ENCODE results near the gene PTK7.
"Not testable (repeated sequence)": the region's sequence is repeated elsewhere in the genome, so short reads cannot be mapped to it uniquely, and the experiment has no call there.

The PTK7 gene

DNA sequence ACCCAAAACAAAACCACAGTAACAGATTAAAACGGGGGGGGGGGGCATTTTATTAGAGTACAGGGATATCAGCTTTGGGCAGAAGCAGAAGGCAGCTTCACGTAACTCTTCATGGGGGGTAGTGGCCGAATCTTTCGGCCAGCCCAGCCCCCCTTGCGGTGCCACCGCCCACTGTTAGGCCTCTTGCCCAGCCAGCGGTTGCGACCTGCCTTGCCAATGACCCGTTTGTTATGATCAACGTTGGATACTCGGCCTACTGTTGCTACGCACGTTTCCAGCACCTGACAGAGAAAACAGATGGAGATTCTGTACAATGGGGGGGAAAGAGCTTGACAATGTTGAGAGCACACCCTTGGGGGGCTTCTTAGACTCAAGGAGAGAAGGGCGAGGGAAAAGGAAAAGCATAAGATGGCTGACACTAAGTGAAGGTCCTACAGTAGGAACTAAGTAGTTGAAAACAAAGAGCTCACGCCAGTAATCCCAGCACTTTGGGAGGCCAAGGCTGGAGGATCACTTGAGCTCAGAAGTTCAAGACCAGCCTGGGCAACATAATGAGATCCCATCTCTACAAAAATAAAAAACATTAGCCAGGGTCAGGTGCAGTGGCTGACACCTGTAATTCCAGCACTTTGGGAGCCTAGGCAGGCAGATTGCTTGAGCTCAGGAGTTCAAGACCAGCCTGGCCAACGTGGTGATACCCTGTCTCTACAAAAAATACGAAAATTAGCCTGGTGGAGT, 21.7 kb upstream of the PTK7 start:
- DNase-seq = no peak

DNA sequence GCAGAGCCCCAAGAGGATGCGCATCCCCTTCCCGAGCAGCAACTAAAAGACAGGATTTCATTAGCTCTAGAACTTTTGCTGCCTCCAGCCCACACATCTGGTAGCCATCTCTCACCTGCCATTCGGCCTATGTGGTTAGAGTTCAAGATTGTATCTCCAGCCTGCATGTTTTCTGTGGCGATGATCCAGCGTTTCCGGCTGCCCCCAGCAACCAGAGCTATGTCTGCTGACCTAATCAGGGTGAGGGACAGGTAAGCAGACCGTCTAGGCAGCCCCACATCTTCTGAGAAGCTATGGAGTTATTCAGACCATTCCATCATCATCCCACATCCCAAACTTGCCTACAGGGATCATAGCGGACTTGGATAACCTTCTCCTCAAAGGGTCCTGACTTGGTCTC, 20.1 kb upstream of the PTK7 start:
- no peak for DNase-seq

DNA sequence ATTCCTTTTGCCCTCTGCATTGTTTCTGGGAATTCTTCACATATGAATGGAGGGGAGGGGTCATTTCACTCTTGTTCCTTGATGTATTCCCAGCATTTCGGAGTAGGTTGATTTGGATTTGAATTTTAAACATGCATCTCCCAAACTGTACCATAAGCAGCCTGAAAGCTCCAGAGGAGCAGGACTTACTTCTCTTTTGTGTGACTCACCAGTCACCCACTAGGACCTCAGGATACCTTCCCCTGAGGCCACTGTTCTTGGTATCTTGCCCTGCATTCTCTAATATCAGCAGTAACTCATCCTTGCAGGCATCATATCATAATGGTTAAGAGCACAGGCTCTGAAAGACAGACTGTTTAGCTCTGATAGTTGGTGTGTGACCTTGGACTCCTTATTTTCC, 17.6 kb upstream of the PTK7 start:
- no peak for DNase-seq

DNA sequence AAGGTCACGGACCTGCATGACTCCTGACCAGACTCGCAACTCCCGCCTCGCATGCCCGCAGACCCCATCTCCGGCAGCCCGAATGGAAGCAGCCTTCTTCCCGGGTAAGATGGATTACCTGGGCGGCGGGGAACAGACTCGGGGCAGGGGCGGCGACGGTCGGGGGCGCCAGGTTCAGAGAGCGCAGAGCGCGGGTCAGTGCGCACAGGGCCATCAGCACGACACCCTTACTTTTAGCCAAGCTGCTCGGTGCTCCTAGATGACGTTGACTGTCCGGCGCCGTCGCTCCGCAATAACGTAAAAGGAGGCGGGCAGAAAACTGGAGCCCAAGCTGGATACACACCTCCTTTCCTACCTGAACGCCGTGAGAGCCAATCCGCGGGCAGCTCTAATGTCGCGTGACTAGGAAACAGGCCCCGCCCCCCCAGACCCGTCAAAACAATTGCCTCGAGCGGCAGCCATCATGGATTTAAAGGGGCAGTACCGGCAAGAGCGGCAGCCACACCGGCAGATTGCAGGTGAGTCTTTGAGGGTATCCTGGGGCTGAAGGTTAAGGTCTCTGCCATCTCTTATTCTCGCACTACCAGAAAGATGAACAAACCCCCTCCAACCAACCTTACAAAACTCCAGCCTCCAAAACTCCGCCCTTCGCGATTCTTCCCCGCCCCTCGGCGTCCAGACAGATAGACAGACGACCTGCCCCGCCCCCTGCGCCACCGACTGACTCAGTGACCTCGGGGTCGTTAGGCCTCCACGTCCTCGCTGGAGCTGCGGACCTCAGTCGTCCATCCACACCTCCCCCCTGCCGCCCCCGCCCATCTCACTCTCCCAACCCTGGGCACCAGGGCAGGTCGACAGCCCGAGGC, 16.7 kb upstream of the PTK7 start, which contains the start of the genes KLC4 and MRPL2:
Gene KLC4, plus strand, starts transcription at position 464 of the 866 bp plus-strand sequence. CDS start 1,705 bp downstream, outside the sequence.
Gene MRPL2, minus strand, starts transcription at position 267 of the 866 bp plus-strand sequence. Its CDS starts 53 bp downstream, at position 214.
- peak; percentile 98 for DNase-seq

GRCh38 chr6:43060034-43060754, 15.9 kb upstream of the PTK7 start:
- no peak for DNase-seq

- no peak for DNase-seq
These were observed 15.1 kb upstream of the PTK7 start for GRCh38 chr6:43060755-43061633.

DNA sequence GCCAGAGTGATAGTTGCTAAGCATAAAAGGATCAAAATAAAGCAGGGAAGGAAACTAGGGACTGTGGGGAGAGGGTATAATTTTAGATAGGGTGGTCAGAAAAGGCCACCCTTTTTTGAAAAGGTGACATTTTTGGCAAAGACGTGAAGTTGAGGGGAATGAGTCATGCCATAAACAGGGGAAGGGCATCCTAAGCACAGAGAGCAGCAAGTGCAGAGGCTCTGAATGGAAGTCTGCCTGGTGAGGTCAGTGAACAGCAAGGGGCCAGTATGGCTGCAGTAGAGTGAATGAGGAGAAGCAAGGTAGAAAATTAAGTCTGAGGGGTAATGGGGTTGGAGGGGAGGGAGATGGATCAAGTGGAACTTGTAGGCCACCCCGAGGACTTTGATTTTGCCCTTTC, 14.3 kb upstream of the PTK7 start:
- no peak for DNase-seq

GRCh38 chr6:43062818-43063217, 13.3 kb upstream of the PTK7 start:
- DNase-seq = no peak

DNA sequence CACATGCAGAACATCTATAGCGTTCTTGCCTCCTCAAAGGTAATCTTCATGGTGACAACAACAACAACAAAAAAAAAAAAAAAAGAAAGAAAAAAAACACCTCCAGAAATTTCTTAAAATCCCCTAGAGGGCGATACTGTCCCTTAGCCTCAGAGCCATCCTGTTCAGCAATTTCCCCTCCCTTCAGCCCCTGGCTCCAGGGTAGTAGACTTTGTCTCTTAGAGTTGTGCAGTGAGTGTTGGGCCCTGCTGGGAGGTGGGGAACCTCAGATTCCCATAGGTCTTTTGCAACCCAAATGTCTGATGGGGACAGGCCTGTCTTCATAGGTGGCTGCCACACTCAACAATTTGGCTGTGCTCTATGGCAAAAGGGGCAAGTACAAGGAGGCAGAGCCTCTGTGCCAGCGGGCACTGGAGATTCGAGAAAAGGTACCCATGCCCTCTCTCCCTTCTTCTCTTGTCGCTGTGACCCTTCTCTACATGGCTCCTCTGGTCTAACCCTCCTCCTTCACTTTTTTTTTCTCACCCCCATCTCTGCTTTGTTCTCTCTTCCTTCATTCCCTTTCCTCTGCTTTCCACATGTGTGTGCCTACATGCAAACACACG, 6.0 kb upstream of the PTK7 start:
- DNase-seq = peak in 1 of 2 experiments; percentile 40

DNA sequence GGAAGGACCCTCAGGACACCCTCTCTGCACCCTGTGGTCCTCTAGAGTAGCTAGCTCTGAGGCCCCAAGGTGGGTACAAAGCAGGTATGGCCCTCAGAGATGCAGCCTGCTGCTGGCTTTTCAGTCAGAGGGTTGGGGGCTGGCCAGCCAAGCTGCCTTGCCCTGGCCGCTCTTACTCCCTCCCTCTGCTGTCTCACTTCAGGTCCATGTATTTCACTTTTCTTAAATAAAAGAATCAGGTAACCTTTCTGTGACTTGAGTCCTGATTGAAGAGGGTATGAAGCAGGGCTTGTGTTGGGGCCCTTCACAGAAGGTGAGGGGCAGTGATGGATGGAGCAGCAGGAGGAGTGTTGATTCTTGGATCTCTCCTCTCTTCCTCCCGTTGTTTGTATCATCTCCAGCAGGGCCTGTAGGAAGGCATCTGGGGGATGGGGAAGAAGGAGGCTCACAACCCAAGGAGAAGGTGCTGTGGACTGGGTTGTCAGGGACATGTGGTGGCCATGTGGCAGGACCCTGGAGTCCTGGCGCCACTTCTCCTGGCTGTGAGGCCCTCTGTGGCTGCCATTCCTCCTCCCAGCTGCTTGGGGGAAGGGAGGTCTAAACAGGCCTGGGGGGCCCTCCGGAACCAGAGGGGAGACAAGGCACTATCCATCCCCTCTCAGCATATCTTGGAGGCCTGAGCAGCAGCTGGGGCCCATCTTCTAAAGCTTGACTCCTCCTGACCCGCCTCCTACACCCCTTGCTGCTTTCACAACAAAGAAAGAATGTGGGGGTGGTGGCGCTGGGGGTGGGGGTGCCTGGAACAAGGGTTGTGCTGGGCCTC, 1.1 kb upstream of the PTK7 start:
- no peak for DNase-seq

DNA sequence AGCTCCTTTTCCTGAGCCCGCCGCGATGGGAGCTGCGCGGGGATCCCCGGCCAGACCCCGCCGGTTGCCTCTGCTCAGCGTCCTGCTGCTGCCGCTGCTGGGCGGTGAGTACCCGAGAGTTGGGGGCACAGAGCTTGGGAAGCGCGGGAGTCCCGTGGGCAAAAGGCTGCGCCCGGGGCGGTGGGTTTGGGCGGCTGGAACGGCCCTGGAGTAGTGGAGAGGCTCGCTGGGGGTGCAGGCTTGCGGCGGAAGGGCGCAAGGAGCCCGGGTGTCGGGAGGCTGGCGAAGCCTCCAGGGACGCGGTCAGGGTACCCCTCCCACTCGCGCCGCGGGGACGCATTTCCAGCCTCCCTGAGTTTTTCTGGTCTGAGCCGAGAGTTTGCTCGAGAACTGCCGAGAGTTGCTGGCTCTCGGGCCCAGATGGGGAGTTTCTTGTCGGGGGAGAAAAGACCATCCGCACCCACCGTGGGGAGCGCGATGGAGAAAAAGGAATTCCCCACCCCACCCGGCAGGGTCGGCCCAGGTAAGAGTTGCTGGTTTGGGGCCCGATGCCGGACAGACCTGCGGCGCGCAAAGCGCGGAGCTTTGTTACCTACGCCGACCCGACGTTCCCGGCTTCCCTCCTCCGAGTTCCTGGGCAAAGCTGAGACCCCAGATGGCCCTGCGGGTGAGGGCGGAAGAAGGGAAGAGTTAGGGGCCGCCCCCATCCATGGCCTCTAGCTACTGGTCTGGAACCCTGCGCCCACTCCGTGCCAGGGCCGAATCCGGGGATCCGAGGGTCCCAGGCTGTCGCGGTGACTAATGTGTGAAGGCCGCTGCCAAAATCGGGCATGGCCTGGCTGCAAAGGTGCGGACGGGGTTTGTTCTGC, 584 bp downstream of the PTK7 start:
- DNase-seq = peak in 1 of 2 experiments; percentile 35

DNA sequence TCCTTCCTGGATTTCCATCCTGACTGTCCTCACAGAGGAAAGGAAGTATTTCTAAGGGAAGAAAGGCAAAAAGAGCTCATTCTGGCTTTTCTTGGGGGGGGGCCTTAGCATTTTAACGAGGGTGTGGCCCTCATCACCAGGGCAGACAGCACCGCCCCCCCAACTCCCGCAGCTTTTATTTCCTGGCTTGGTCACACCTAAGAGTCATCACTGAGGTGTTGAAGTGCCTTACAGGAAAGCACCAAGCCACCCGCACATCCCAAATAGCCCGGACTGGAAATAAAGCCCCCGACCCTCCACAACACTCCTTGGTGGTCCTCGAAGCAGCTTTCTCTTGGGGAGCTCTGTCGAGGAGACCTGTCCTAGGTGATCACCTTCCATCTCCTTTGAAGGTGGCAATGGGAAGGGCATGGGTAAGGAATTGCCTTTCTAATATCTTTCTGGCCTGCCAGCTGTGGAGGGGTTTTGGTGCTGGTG, 1.3 kb downstream of the PTK7 start:
- DNase-seq = no peak

GRCh38 chr6:43077981-43078511, 1.9 kb downstream of the PTK7 start:
- no peak for DNase-seq

GRCh38 chr6:43078691-43079090, 2.6 kb downstream of the PTK7 start:
- DNase-seq = no peak

- DNase-seq = no peak
These were observed 4.9 kb downstream of the PTK7 start for GRCh38 chr6:43081043-43081442.

- DNase-seq = not testable (repeated sequence)
These were observed 5.8 kb downstream of the PTK7 start for GRCh38 chr6:43081922-43082321.

DNA sequence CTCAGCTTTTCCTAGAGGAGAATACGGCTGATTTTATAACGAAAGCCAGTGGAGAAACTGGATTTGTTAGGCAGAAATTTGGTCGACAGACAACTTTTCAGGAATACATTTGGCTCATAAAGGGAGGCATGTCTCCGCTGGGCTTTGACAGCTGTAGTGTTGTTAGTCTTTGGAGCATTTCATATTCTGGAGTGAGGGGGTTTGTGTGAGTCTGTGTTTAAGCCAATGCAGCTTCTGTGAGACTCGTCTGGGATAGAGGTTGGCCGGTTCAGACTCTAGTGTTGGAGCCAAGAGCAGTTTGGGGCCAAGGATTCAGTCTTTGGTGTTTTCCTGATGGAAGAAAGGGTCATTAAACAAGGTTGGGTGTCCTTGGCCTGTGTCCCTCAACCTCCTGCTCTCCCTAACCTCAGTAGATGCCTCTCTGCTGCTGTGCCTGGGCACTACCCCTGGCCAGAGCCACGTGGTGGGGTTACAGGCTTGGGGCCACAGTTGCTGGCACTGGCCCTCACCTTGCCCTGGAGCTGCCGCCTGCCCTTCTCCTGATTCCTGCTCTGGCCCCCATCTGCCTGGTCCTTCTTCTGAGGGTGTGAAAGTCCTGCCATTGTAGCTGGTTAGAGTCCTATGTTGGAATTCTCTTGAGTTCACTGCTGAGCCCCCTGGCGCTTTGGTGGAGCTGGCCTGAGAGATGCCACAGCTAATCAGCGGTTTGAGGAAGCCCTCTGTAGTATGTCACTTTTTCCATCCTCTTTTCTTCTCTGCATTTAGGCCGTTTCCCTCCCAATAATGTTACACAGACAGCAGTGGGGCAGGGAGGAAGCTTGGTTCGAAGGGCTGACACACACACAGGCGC, 6.9 kb downstream of the PTK7 start:
- DNase-seq = no peak

DNA sequence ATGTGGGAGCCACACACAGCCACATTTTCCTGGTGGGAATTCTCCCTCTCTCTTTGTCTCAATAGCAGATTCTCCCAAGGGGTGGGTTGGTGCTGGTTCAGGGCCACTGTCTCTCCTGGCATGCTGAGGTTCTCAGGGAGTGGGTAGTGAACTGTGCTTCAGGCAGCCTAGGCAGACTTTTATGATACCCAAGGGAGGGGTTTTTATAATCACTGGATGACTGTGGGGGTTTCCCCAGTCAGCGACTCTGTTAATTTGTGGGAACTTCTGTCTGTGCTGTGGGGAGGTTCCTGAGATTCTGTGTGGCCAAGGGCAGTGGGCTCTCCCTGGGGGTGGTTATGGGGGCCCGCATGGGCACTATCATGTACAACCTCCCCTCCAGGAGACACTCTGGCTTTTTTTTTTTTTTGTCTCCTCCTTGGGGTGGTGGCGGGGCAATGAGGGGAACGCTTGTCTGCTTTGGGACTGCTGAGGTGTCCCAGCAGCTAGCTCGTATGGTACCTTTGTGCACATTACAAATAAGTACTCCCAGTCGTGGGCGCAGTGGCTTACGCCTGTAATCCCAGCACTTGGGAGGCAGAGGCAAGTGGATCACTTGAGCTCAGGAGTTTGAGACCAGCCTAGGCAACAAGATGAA, 10.0 kb downstream of the PTK7 start:
- DNase-seq = no peak

All from NCI-H524 (cell line).